ENCODE data around the gene CTTN.

- TF ChIP-seq POLR2A (IDR thresholded peaks at IDR 0.05; ENCODE audit: low read length) = no peak
- TF ChIP-seq GATA1 (IDR thresholded peaks at IDR 0.05; ENCODE audit: low read depth, low read length) = no peak
These were observed 2.3 kb downstream of the CTTN start for GRCh38 chr11:70400643-70401042.
